Measurements from ENCODE around the gene CALML3. TPM values are rescaled to one million over a fixed set of nuclear protein-coding genes. Genes with fewer than 3 reads are reported as not detected.
A peak's percentile ranks its signal among the peaks of the same experiment; 100 is the strongest.

CALML3 gene
- total and polyA plus RNA-seq, 2 of the 8 experiments (the other 6 are each of a cell fraction or from before 2014, with no cell fraction given): not detected

- Histone ChIP-seq H3K4me2 (ENCODE audit: insufficient read depth in 1 of 2, low read depth in 2 of 2, low read length in 2 of 2) (no peak overlapping the region), H2BK5ac (ENCODE audit: low read depth, low read length) (peak overlapping the region; percentile 16; the same call in 1 of the 2 replicates), H3K23me2 (ENCODE audit: low read depth, low read length) (no peaks in the 10 kb centered on the region; the same call in 1 of the 2 replicates), H3K4ac (replicated peaks; ENCODE audit: insufficient read length, low read depth, low read length) (no peak overlapping the region), H2AFZ (ENCODE audit: low read length) (no peak overlapping the region), H2BK15ac (ENCODE audit: low read length) (0 out of 2 replicates have a peak overlapping the region, but pooled peaks have one; percentile 46), H4K91ac (replicated peaks; ENCODE audit: insufficient read length, low read length) (peak overlapping the region; percentile 75), H2BK12ac (ENCODE audit: low read depth, low read length) (0 out of 2 replicates have a peak overlapping the region, but pooled peaks have one; percentile 39), H3K4me3 (ENCODE audit: extremely low read depth in 1 of 4, insufficient read depth in 2 of 4, low read depth in 3 of 4, low read length in 4 of 4) (no peak overlapping the region), H4K8ac (ENCODE audit: extremely low read depth, insufficient read depth, low read length) (no peak overlapping the region), H3K27me3 (replicated peaks in 1 of 4; ENCODE audit: control insufficient read depth in 3 of 4, extremely low read depth in 1 of 4, insufficient read depth in 3 of 4, low read length in 3 of 4) (no peaks in the 10 kb centered on the region), H3K14ac (ENCODE audit: insufficient read length) (no peak overlapping the region), H3K9ac (replicated peaks in 1 of 4; ENCODE audit: extremely low read depth in 1 of 4, low read depth in 3 of 4, low read length in 3 of 4) (no peak overlapping the region), H3K56ac (replicated peaks; ENCODE audit: insufficient read length, low read depth, low read length) (no peak overlapping the region), H2BK120ac (replicated peaks; ENCODE audit: low read depth, low read length) (no peak overlapping the region), H2AK5ac (ENCODE audit: low read depth, low read length) (no peak overlapping the region), H3K79me2 (ENCODE audit: control insufficient read depth in 1 of 2, insufficient read depth in 2 of 2, low read length in 2 of 2) (no peaks in the 10 kb centered on the region), H3K18ac (ENCODE audit: extremely low read depth, low read length) (no peak overlapping the region), H3K27ac (ENCODE audit: low read depth, low read length) (no peak overlapping the region), H3K9me3 (ENCODE audit: insufficient read depth in 2 of 2, low read depth in 1 of 2, low read length in 1 of 2) (no peaks in the 10 kb centered on the region), H4K20me1 (replicated peaks in 1 of 2; ENCODE audit: control insufficient read depth in 1 of 2, insufficient read depth in 2 of 2, low read length in 2 of 2) (no peaks in the 10 kb centered on the region), H3K23ac (ENCODE audit: insufficient read length) (no peak overlapping the region), H3K79me1 (ENCODE audit: low read depth, low read length) (no peaks in the 10 kb centered on the region), H4K5ac (ENCODE audit: insufficient read length, low read depth, low read length) (no peak overlapping the region), H3K4me1 (replicated peaks in 1 of 4; ENCODE audit: control insufficient read depth in 3 of 4, insufficient read depth in 4 of 4, low read length in 3 of 4) (peaks cover 0 to 5% (median 0%) of the 10 kb centered on the region in 4 experiments; a peak in 1 of 7 replicates), H2BK20ac (ENCODE audit: low read length) (no peak overlapping the region), H3K36me3 (ENCODE audit: control insufficient read depth in 2 of 4, insufficient read depth in 4 of 4, low read length in 3 of 4) (no peaks in the 10 kb centered on the region)
- WGBS, 2 experiments (ENCODE audit: extremely low coverage in 1 of 2, insufficient coverage in 1 of 2, insufficient read length in 1 of 2, insufficient replicate concordance in 2 of 2, low coverage in 1 of 2, low lambda C conversion rate in 2 of 2, missing lambda C conversion rate in 1 of 2): 91% methylated on average over 7 of the region's 7 CpGs; no CpG with 5 or more reads in 1 of the 2 experiments
- no peak for TF ChIP-seq JUN (IDR thresholded peaks at IDR 0.05; ENCODE audit: low read depth, low read length)
- TF ChIP-seq POLR2AphosphoS5 (IDR thresholded peaks at IDR 0.05; ENCODE audit: low read depth, low read length): no peak
- no peak for TF ChIP-seq CREB1 (IDR thresholded peaks at IDR 0.05)
- TF ChIP-seq ATF2 (IDR thresholded peaks at IDR 0.05; ENCODE audit: low read length): no peak
- no peak for TF ChIP-seq ZNF274 (IDR thresholded peaks at IDR 0.05; ENCODE audit: borderline replicate concordance, extremely low read depth, low read length)
- TF ChIP-seq EP300 (IDR thresholded peaks at IDR 0.05; ENCODE audit: borderline replicate concordance in 1 of 2, low read depth in 2 of 2, low read length in 2 of 2): no peak
- TF ChIP-seq POU5F1 (IDR thresholded peaks at IDR 0.05; ENCODE audit: low read depth, low read length): no peak
- TF ChIP-seq SIX5 (IDR thresholded peaks at IDR 0.05; ENCODE audit: low read depth, low read length): no peak
- DNase-seq (ENCODE audit: low read depth in 1 of 2, low spot score in 2 of 2): no peak
- no peak for FAIRE-seq
- ChIA-PET POLR2A (ENCODE audit: partially characterized antibody) (interaction anchor here (1.2 kb wide), 1 partner anchor 9 kb away, joined by 3 read pairs; no protein-coding TSS in a partner anchor), CTCF (ENCODE audit: partially characterized antibody) (interaction anchor here (1.1 to 1.2 kb wide), 2 partner anchors 100 to 121 kb away, joined by 3 read pairs; no protein-coding TSS in a partner anchor)
These were observed 1.7 kb upstream of the CALML3 start for GRCh38 chr10:5522913-5523560.

Data from H1 (cell line).